NCI-H345 treated with DMSO at 0.1 percent for 48 hours (cell line): ENCODE results near the gene EPHA2.

Experiments used
- DNase-seq: peaks from one replicate; lab custom pipeline; 2025; ENCODE audit not compliant: unreplicated experiment; lab: John Stamatoyannopoulos, UW

Gene EPHA2

GRCh38 chr1:16095447-16095846 lies 60.4 kb downstream of the EPHA2 start:
- DNase-seq: no peak

- DNase-seq: no peak
Observed at GRCh38 chr1:16094453-16095158, 61.3 kb downstream of the EPHA2 start.

DNA sequence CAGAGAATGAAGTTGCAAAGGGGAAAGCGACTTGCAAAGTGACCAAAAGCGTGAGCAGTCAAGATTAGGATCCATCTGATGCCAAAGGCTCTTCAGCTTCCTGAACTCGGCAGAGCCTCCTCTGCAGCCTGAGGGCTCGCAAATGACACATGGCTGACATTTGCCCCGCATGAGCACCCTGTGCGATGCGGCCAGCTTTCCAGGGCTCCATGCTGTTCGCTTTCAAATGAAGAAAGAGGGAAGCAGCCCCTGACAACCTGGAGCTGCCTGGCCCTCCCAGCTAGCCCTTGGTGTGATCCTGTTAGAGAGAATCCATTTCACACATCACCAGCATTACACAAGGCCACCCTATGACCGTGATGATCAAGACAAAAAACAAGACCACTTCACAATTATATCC lies 62.3 kb downstream of the EPHA2 start:
- DNase-seq: no peak

DNA sequence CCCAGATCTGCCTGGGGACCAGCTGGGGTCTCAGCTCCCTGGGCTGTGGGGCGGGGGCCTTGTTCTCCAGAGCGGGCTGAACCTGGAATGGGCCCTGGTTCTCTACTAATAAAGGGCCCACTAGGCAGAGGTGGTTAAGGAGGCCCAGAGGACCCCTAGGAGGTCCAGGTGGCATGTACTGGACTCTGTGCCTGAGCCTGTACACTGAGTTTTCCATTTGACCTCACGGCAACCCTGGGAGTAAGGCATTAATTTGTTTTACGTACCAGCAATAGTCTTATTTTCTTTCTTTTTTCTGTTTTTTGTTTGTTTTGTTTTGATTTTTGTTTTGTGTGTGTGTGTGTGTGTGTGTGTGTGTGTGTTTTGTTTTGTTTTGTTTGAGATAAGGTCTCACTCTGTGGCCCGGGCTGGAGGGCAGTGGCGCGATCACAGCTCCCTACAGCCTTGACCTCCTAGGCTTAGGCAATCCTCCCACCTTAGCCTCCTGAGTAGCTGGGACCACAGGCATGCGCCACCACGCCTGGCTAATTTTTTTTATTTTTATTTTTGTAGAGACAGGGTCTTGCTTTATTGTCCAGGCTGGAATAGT lies 62.9 kb downstream of the EPHA2 start:
- DNase-seq: no peak

- no peak for DNase-seq
Observed at GRCh38 chr1:16092097-16092922, 63.6 kb downstream of the EPHA2 start.

DNA sequence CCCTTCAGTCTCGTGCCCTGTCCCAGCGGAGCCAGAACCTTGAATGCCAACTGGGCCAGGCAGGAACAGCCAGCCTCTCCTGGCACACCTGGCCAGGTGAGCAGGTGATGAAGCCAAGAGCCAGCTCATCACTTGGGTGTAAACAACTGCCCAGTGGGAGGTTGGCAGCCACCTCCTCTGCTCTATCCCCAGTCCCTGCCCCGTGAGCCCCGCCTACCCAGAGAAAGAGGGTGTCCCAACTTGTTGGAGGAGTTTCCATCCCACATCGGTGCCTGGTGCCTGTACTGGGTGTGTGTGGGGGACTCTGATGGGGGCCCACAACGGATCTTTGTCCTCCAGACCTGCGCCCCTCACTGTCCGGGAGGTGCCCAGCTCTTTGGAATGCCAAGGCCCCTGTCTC lies 64.6 kb downstream of the EPHA2 start:
- DNase-seq: peak; percentile 21

GRCh38 chr1:16090076-16090826 lies 65.6 kb downstream of the EPHA2 start:
- DNase-seq: no peak

- DNase-seq: no peak
Observed at GRCh38 chr1:16088996-16089395, 66.9 kb downstream of the EPHA2 start.

DNA sequence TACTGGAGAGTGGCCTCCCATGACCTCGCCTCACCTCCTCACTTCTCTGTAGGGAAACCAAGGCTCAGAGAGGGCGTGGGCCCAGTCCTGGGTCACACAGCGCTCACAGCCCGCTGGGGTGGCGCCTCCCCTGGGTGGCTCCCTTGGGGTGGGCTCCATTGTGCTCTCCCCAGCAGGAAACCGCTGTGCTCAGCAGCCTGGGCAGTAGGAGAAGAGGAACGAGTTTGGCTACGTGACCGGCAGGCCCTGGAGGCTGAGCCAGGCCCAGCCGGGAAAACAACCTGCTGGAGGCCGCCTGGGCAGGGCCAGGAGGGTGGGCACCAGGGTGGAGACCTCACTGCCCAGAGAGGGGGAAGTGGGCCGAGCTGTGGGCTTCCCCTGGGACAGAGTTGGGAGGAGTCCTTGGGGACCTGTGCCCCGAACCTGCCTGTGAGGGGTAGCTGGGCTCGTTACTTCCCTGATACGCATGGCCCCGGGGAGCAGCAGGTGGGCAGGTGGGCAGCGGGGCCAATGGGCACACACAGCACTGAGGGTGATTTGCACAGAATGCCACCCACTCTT lies 67.4 kb downstream of the EPHA2 start:
- no peak for DNase-seq

DNA sequence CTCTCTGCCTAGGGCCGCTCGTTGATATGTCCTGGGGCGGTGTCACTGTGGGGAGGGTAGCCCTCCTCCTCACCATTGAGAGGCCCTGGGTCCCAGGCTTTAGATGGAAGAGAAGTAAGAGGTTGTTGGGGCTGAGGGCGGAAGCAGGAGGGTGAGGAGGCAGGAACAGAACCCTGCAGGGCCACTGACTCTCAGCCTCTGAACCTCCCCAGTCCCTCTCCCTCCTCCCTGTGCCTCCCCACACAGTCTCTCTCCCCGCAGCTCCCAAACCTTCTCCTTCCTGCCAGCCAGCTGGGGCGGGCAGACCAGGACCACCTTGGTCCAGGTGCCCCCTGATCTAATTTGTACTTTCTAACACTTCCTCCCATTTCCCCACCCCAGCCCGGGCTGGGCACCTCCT lies 68.1 kb downstream of the EPHA2 start:
- DNase-seq: no peak

DNA sequence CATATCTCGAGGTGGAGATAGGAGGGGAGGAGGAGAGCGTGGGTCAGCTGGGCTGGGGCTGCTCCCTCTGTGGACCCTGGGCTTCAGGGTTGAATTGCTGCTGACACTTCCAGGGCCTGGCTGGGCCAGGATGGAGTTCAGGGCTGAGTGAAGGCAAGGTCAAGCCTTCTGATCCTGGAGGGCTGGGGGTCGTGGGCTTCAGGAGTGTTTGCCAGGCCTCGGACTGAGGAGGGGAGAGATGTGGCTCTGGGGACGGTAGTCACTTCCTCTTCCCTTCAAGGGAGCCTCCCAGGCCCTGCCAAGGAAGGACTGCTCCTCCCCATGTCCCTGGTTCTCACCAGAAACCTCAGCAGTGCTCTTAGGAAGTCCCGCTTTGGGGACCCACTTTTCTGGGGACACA lies 70.3 kb downstream of the EPHA2 start:
- no peak for DNase-seq

- no peak for DNase-seq
Observed at GRCh38 chr1:16083486-16083885, 72.4 kb downstream of the EPHA2 start.

GRCh38 chr1:16082283-16083038 lies 73.4 kb downstream of the EPHA2 start:
- peak; percentile 22 for DNase-seq

GRCh38 chr1:16081636-16082035 lies 74.2 kb downstream of the EPHA2 start:
- DNase-seq: no peak

DNA sequence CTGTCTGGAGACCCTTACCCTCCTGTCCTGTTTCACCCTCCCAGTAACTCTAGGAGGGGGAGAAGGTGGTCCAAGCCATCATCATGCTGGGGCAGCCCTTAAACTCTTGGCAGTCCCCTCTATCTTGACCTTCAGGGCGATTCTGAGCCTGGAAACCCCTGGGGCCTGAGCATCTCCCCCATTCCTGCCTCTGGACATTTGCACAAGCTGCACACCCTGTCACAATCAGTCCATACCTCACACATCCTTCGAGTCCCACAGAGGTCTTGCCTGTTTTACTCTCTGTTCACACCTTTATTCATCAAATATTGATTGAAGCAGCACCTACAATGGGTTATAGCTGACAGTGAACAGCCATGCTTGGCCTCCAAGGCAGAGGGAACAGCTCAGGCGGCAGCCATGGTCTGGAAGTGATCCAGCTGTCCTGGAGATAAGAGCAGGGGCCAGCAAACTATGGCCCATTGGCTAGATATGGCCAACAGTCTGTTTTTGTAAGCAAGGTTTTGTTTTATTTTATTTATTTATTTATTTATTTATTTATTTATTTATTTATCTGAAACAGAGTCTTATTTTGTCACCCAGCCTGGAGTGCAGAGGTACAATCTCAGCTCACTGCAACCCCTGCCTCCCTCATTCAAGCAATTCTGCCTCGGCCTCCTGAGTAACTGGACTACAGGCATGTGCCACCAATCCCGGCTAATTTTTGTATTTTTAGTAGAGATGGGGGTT lies 75.3 kb downstream of the EPHA2 start:
- no peak for DNase-seq

DNA sequence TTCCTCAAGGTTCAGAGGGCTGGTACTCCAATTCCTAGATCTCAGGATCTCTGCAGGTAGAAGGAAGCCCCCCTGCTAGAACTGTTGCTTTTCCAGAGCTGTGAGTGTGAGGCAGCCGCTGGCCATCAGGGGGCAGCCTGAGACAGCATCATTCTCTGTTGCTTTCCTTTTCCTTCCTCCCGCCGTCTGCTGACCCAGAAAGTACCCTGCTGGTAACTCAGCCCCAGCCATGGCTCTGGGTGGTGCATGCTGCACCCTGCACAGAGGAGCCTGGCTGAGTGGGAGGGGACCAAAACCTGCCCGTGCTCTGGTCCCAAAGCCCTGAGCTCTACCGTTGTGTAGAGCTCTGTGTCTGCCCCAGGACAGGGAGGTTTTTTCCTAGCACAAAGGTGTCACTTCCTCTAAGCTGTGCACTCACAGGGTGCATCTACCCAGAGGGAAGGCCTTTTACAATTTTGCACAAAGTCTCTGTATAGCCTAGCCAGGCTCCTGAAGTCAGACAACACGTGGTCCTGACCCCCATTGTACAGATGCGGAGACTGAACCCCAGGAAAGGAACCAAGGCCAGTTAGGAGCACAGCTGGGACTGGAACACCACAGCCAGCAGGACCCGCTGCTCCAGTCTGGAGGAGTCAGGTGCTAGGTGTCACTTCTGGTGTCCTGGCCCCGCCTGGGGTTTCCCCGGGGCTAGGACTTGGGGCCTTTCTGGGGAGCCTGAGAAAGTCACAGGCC lies 76.8 kb downstream of the EPHA2 start:
- DNase-seq: peak; percentile 69

- DNase-seq: no peak
Observed at GRCh38 chr1:16077406-16078245, 78.2 kb downstream of the EPHA2 start.

- no peak for DNase-seq
Observed at GRCh38 chr1:16076865-16077238, 79.0 kb downstream of the EPHA2 start.
